ENCODE data around the gene RGS10.
A peak's percentile ranks its signal among the peaks of the same experiment; 100 is the strongest.

RGS10 gene

GRCh38 chr10:119518176-119518575 is 24.3 kb downstream of the RGS10 start:
- no peak for DNase-seq (ENCODE audit: low read depth)

- DNase-seq (ENCODE audit: low read depth), result no peak
Measured at GRCh38 chr10:119517235-119518141, 25.0 kb downstream of the RGS10 start.

GRCh38 chr10:119516381-119517234 is 25.9 kb downstream of the RGS10 start:
- no peak for DNase-seq (ENCODE audit: low read depth)

- DNase-seq (ENCODE audit: low read depth), result no peak
Measured at GRCh38 chr10:119515511-119516045, 26.9 kb downstream of the RGS10 start.

- no peak for DNase-seq (ENCODE audit: low read depth)
Measured at GRCh38 chr10:119514819-119515218, 27.7 kb downstream of the RGS10 start.

- DNase-seq (ENCODE audit: low read depth), result no peak
Measured at GRCh38 chr10:119511828-119512515, 30.5 kb downstream of the RGS10 start.

- peak; percentile 81 for DNase-seq (ENCODE audit: low read depth)
Measured at GRCh38 chr10:119509909-119510451, 32.5 kb downstream of the RGS10 start.

GRCh38 chr10:119507115-119507514 is 35.4 kb downstream of the RGS10 start:
- no peak for DNase-seq (ENCODE audit: low read depth)

GRCh38 chr10:119505588-119506315 is 36.8 kb downstream of the RGS10 start:
- no peak for DNase-seq (ENCODE audit: low read depth)

- no peak for DNase-seq (ENCODE audit: low read depth)
Measured at GRCh38 chr10:119505131-119505551, 37.4 kb downstream of the RGS10 start.

GRCh38 chr10:119504651-119505050 is 37.9 kb downstream of the RGS10 start:
- no peak for DNase-seq (ENCODE audit: low read depth)

- no peak for DNase-seq (ENCODE audit: low read depth)
Measured at GRCh38 chr10:119503821-119504220, 38.7 kb downstream of the RGS10 start.

GRCh38 chr10:119502618-119503155 is 39.8 kb downstream of the RGS10 start:
- DNase-seq (ENCODE audit: low read depth), result no peak

GRCh38 chr10:119502209-119502608 is 40.3 kb downstream of the RGS10 start:
- DNase-seq (ENCODE audit: low read depth), result no peak

- no peak for DNase-seq (ENCODE audit: low read depth)
Measured at GRCh38 chr10:119501690-119502089, 40.8 kb downstream of the RGS10 start.

- DNase-seq (ENCODE audit: low read depth), result no peak
Measured at GRCh38 chr10:119500821-119501220, 41.7 kb downstream of the RGS10 start.

- no peak for DNase-seq (ENCODE audit: low read depth)
Measured at GRCh38 chr10:119500123-119500795, 42.3 kb downstream of the RGS10 start.

GRCh38 chr10:119499677-119500002 is 42.9 kb downstream of the RGS10 start:
- no peak for DNase-seq (ENCODE audit: low read depth)

GRCh38 chr10:119498889-119499676 is 43.4 kb downstream of the RGS10 start:
- no peak for DNase-seq (ENCODE audit: low read depth)
